HepG2 (cell line): Measurements from ENCODE around the gene AAR2. TPM values are rescaled to one million over a fixed set of nuclear protein-coding genes. Genes with fewer than 3 reads are reported as not detected.

Experiments
- ATAC-seq: fragments of 200-7000 bp; cut with Tn5 transposase; 3 replicates; pipeline ENCODE4 v1.9.1; 2020; ENCODE audit warnings: mild to moderate bottlenecking, moderate library complexity
- BruUV-seq: library from RNA; stranded (reverse); fragments of 400-500 nt; replicated peaks from 2 replicates; lab custom pipeline; 2021; lab: Mats Ljungman, UMichigan
- CTCF ChIA-PET: fragments of 300-600 bp; formaldehyde crosslinking; extraction: SDS; loops from one replicate; lab custom pipeline; 2021; ENCODE audit warnings: low total read pairs, inconsistent platforms, low intra/inter-chr PET ratio; lab: Yijun Ruan, JAX
- POLR2A ChIA-PET: fragments of 350-600 bp; sonication (Branson Sonifier 250); formaldehyde crosslinking; loops from one replicate; lab custom pipeline; 2020; ENCODE audit warnings: antibody characterized with exemption, inconsistent platforms; lab: Yijun Ruan, JAX
- DNase-seq: peaks from one replicate; pipeline ENCODE4 v3.0.0-alpha.2; 2015; ENCODE audit warnings: low spot score
- FAIRE-seq: peaks from 3 replicates; lab custom pipeline; 2011; peaks lifted over from hg19 to GRCh38; lab: Jason Lieb, UNC
- H2AFZ ChIP-seq: one replicate; pipeline ENCODE4 v1.6.1; 2011; ENCODE audit warnings: low read length, inconsistent platforms
- H3K27ac ChIP-seq: fragments of 300-600 bp; 3 replicates; pipeline ENCODE4 v1.8.0; 2011; ENCODE audit warnings: mixed run types, mild to moderate bottlenecking, mixed read lengths, low read length, inconsistent platforms; ENCODE audit not compliant: insufficient read depth; ENCODE audit errors: extremely low read length
- H3K27me3 ChIP-seq, 2 experiments: fragments of 200-600 bp in 1 of 2; 2 replicates in 1 of 2; 3 replicates in 1 of 2; pipeline versions ENCODE4 v1.6.0 to v1.8.0; 2011; ENCODE audit warnings: low read length in 2 of 2, mild to moderate bottlenecking in 2 of 2, moderate library complexity in 2 of 2, inconsistent platforms in 1 of 2; ENCODE audit not compliant: insufficient read depth in 2 of 2, control insufficient read depth in 1 of 2
- H3K36me3 ChIP-seq, 2 experiments: fragments of 200-600 bp in 1 of 2; replicated peaks in 1 of 2; 2 replicates in 1 of 2; 3 replicates in 1 of 2; pipeline versions ENCODE4 v1.5.1 to v1.8.0; 2011; ENCODE audit warnings: low read length in 2 of 2, inconsistent platforms in 1 of 2; ENCODE audit not compliant: insufficient read depth in 2 of 2, control insufficient read depth in 1 of 2
- H3K4me1 ChIP-seq: 2 replicates; pipeline ENCODE4 v1.5.1; 2012; ENCODE audit warnings: low read length, inconsistent platforms; ENCODE audit not compliant: insufficient read depth
- H3K4me2 ChIP-seq: 2 replicates; pipeline ENCODE4 v1.6.0; 2011; ENCODE audit warnings: low read depth, low read length, inconsistent platforms
- H3K4me3 ChIP-seq, 3 experiments: fragments of 200-600 bp in 1 of 3; sonication (generic), shearing (Covaris generic) in 1 of 3; replicated peaks in 1 of 3; 2 replicates each; pipeline ENCODE4 v1.5.1; 2011 to 2016; ENCODE audit warnings: low read length in 3 of 3, inconsistent platforms in 2 of 3, low read depth in 2 of 3, mild to moderate bottlenecking in 2 of 3, control low read depth in 1 of 3, mixed read lengths in 1 of 3; ENCODE audit not compliant: insufficient read depth in 1 of 3
- H3K79me2 ChIP-seq: one replicate; pipeline ENCODE4 v1.6.1; 2011; ENCODE audit warnings: low read length, inconsistent platforms; ENCODE audit not compliant: insufficient read depth
- H3K9ac ChIP-seq: 2 replicates; pipeline ENCODE4 v1.6.0; 2011; ENCODE audit warnings: mild to moderate bottlenecking, low read depth, low read length, inconsistent platforms; ENCODE audit not compliant: insufficient read depth
- H3K9me3 ChIP-seq: 2 replicates; pipeline ENCODE4 v1.5.1; 2012; ENCODE audit warnings: mild to moderate bottlenecking, low read length
- H4K20me1 ChIP-seq: 2 replicates; pipeline ENCODE4 v1.6.0; 2011; ENCODE audit warnings: inconsistent platforms, mild to moderate bottlenecking, low read length, moderate library complexity; ENCODE audit not compliant: insufficient read depth
- AFF4 ChIP-seq: sonication (generic); formaldehyde crosslinking; IDR thresholded peaks from 2 replicates; pipeline ENCODE4 v1.4.0; 2020; ENCODE audit warnings: missing genetic modification reagents
- BHLHE40 ChIP-seq: IDR thresholded peaks from 2 replicates; pipeline ENCODE4 v1.6.1; 2011; ENCODE audit warnings: low read length, improper control_type of control experiment
- CBX2 ChIP-seq, 2 experiments: fragments of 200-600 bp in 1 of 2; sonication (generic); formaldehyde crosslinking in 1 of 2; IDR thresholded peaks; 2 replicates each; pipeline versions ENCODE4 v1.7.0 to v1.8.1; 2018 to 2022; ENCODE audit warnings: low read depth in 2 of 2, low read length in 1 of 2, mild to moderate bottlenecking in 1 of 2, missing genetic modification reagents in 1 of 2
- HNF1B ChIP-seq: sonication (generic); formaldehyde crosslinking; IDR thresholded peaks from 2 replicates; pipeline ENCODE4 v1.5.1; 2020; ENCODE audit warnings: mild to moderate bottlenecking, moderate library complexity, missing genetic modification reagents
- KDM5B ChIP-seq: sonication (generic); formaldehyde crosslinking; IDR thresholded peaks from 2 replicates; pipeline ENCODE4 v1.4.0; 2020; ENCODE audit warnings: missing genetic modification reagents, mild to moderate bottlenecking, borderline replicate concordance
- PBX2 ChIP-seq: IDR thresholded peaks from 2 replicates; pipeline ENCODE4 v1.6.1; 2016; ENCODE audit warnings: control low read depth
- RXRB ChIP-seq: IDR thresholded peaks from 2 replicates; pipeline ENCODE4 v1.6.1; 2016; ENCODE audit warnings: borderline replicate concordance, missing genetic modification reagents, missing compliant biosample characterization
- SKI ChIP-seq: fragments of 450-650 bp; IDR thresholded peaks from one replicate; pipeline ENCODE4 v1.6.1; 2018; ENCODE audit warnings: mild to moderate bottlenecking; ENCODE audit not compliant: partially characterized antibody
- SRSF1 ChIP-seq: fragments of 200-400 bp; formaldehyde crosslinking; optimal IDR thresholded peaks from 2 replicates; pipeline ENCODE3; 2017; ENCODE audit warnings: mild to moderate bottlenecking, low read depth, low read length, moderate library complexity
- ZNF333 ChIP-seq: sonication (generic); formaldehyde crosslinking; IDR thresholded peaks from 2 replicates; pipeline ENCODE4 v1.4.0; 2020; ENCODE audit warnings: mild to moderate bottlenecking, missing genetic modification reagents, borderline replicate concordance
- ZNF337 ChIP-seq: sonication (generic); formaldehyde crosslinking; IDR thresholded peaks from 2 replicates; pipeline ENCODE4 v1.5.1; 2020; ENCODE audit warnings: missing genetic modification reagents, low read depth, mild to moderate bottlenecking, borderline replicate concordance
- ZNF484 ChIP-seq: sonication (generic); formaldehyde crosslinking; IDR thresholded peaks from 2 replicates; pipeline ENCODE4 v1.5.1; 2020; ENCODE audit warnings: mild to moderate bottlenecking, low read depth, missing genetic modification reagents, borderline replicate concordance
- ZNF558 ChIP-seq: sonication (generic); formaldehyde crosslinking; IDR thresholded peaks from 2 replicates; pipeline ENCODE4 v1.9.0; 2022; ENCODE audit warnings: mild to moderate bottlenecking, missing genetic modification reagents, borderline replicate concordance
- ZNF816 ChIP-seq: sonication (generic); formaldehyde crosslinking; IDR thresholded peaks from 2 replicates; pipeline ENCODE4 v1.8.0; 2022; ENCODE audit warnings: missing genetic modification reagents, mild to moderate bottlenecking, borderline replicate concordance
- WGBS: methylation state at CpG from one replicate; pipeline ENCODE4 v1.1.6; 2017; ENCODE audit warnings: low lambda C conversion rate; 5-methylcytosine and 5-hydroxymethylcytosine counted together
- in situ Hi-C: cut with HindIII; loops from 2 replicates; pipeline ENCODE4 v1.10.0; 2017; ENCODE audit warnings: low pct_unique_long_range_greater_than_20kb; ENCODE audit not compliant: extremely low pct_ligation_motif_present
- intact Hi-C: fragments of 100-400 bp; cut with micrococcal nuclease; formaldehyde crosslinking; loops from one replicate; pipeline ENCODE4 v1.10.0; 2022; ENCODE audit not compliant: unreplicated experiment
- polyA plus RNA-seq, 8 experiments: library from polyadenylated mRNA; depleted of rRNA in 3 of 8; stranded (reverse) in 7 of 8; unstranded in 1 of 8; fragments of >200 nt; fragmentation: Illumina TruSeq in 4 of 8; extraction: Trizol in 4 of 8; gene quantifications; 2 replicates each; pipeline versions ENCODE4 v1.2.1 to v1.2.3, GENCODE V29; 2011 to 2016; ENCODE audit warnings: low read depth in 4 of 8, missing spikeins in 1 of 8, mixed read lengths in 1 of 8; ENCODE audit not compliant: insufficient read depth in 1 of 8
- total RNA-seq, 5 experiments: library from RNA; depleted of rRNA; stranded (reverse); fragments of >200 nt; fragmentation: Illumina TruSeq; extraction: Trizol; gene quantifications; 2 replicates each; pipeline ENCODE4 v1.2.3, GENCODE V29; 2016; ENCODE audit warnings: low read depth in 1 of 5

Gene AAR2
- total and polyA plus RNA-seq, 2 of the 13 experiments (the other 11 are each of a cell fraction or from before 2014, with no cell fraction given), result 45.2 to 46.2 TPM

- intact Hi-C loops, result loop anchor here (10.0 kb wide), 1 partner anchor 124 kb away; no protein-coding TSS in a partner anchor
- FAIRE-seq (peak; percentile 63), DNase-seq (peak; percentile 83), ATAC-seq (peak; percentile 71)
- POLR2A ChIA-PET, result interaction anchor here (0.9 to 3.5 kb wide), 8 partner anchors 9 to 316 kb away, joined by 3 to 10 read pairs (median 4); partner anchors contain the start of gene SCAND1
- Histone ChIP-seq H3K9me3 (no peaks in the 10 kb centered on the region), H3K4me2 (peak overlapping the region; percentile 57), H3K27ac (peak overlapping the region; percentile 57), H3K36me3 (no peaks in the 10 kb centered on the region), H3K4me1 (peaks cover 41% of the 10 kb centered on the region), H3K9ac (peak overlapping the region; percentile 24), H2AFZ (peak overlapping the region; percentile 57), H3K27me3 (peaks cover 2 to 36% of the 10 kb centered on the region in 2 experiments), H4K20me1 (no peaks in the 10 kb centered on the region), H3K79me2 (peaks cover 3% of the 10 kb centered on the region), H3K4me3 (peak overlapping the region; percentile 9 to 58 (median 56); a peak in 5 of 6 replicates)
- TSS peak; percentile 84 for BruUV-seq
- 51% methylated on average over 20 of the region's 20 CpGs for WGBS
- in situ Hi-C loops, result no loop called here
- CTCF ChIA-PET, result no interaction called here
- TF ChIP-seq ZNF337 (CRISPR knock-in tag) (no peak), CBX2 (IDR thresholded peaks at IDR 0.05; ENCODE audit: low read depth, low read length) (no peak), CBX2 (CRISPR knock-in tag; IDR thresholded peaks at IDR 0.05; ENCODE audit: low read depth) (no peak), KDM5B (CRISPR knock-in tag) (peak; percentile 44; the same call in 1 of the 2 replicates), HNF1B (CRISPR knock-in tag) (peak; percentile 67), ZNF484 (CRISPR knock-in tag) (0 out of 2 replicates have a peak, but pooled peaks have one; percentile 18), BHLHE40 (peak; percentile 93), ZNF333 (CRISPR knock-in tag) (no peak), RXRB (CRISPR knock-in tag) (peak; percentile 49), ZNF816 (CRISPR knock-in tag) (no peak), PBX2 (no peak), SRSF1 (no peak), SKI (peak; percentile 37), ZNF558 (0 out of 2 replicates have a peak, but pooled peaks have one; percentile 63), AFF4 (CRISPR knock-in tag) (peak; percentile 25; the same call in 1 of the 2 replicates)
These were observed 34.7 kb downstream of the AAR2 start for GRCh38 chr20:36270744-36271638.
